Measurements from ENCODE around the gene DNAJC16. TPM values are rescaled to one million over a fixed set of nuclear protein-coding genes. Genes with fewer than 3 reads are reported as not detected.

Gene DNAJC16
- total and polyA plus RNA-seq, 2 donors (not counting 1 experiment from before 2014, with no cell fraction given): 18.8 to 18.9 TPM

- peak within 1 kb of the TSS; percentile 37 for H3K9ac ChIP-seq (ENCODE audit: insufficient read depth, low read length)
- peak within 1 kb of the TSS; percentile 21 to 49 (median 24) for H3K4me3 ChIP-seq (replicated peaks in 1 of 4; ENCODE audit: control extremely low read depth in 1 of 4, insufficient read depth in 1 of 4, low read depth in 3 of 4, low read length in 4 of 4)
- H3K27me3 ChIP-seq (ENCODE audit: control insufficient read depth, insufficient read depth, low read length): no peaks in the 10 kb centered on the region
- H3K79me2 ChIP-seq (ENCODE audit: control insufficient read depth, insufficient read depth, low read length): no peaks in the 10 kb centered on the region
- no peak within 1 kb of the TSS for H3K27ac ChIP-seq (ENCODE audit: insufficient read depth, low read length)
- no peaks in the 10 kb centered on the region for H3K36me3 ChIP-seq (ENCODE audit: control insufficient read depth, insufficient read depth, low read length)
- no peaks in the 10 kb centered on the region for H3K9me3 ChIP-seq (ENCODE audit: control insufficient read depth, insufficient read depth, low read depth, low read length)
- no peaks in the 10 kb centered on the region for H3K4me1 ChIP-seq (ENCODE audit: control insufficient read depth, extremely low read depth, insufficient read depth, low read length)
- H3K4me2 ChIP-seq (ENCODE audit: extremely low read depth, insufficient read depth, low read length): peak within 1 kb of the TSS; percentile 68
- no peaks in the 10 kb centered on the region for H4K20me1 ChIP-seq (ENCODE audit: control insufficient read depth, extremely low read depth, insufficient read depth, low read length)
- peak; percentile 24 to 51 for DNase-seq (ENCODE audit: low read depth in 2 of 2)
- TF ChIP-seq, protein P1, sequence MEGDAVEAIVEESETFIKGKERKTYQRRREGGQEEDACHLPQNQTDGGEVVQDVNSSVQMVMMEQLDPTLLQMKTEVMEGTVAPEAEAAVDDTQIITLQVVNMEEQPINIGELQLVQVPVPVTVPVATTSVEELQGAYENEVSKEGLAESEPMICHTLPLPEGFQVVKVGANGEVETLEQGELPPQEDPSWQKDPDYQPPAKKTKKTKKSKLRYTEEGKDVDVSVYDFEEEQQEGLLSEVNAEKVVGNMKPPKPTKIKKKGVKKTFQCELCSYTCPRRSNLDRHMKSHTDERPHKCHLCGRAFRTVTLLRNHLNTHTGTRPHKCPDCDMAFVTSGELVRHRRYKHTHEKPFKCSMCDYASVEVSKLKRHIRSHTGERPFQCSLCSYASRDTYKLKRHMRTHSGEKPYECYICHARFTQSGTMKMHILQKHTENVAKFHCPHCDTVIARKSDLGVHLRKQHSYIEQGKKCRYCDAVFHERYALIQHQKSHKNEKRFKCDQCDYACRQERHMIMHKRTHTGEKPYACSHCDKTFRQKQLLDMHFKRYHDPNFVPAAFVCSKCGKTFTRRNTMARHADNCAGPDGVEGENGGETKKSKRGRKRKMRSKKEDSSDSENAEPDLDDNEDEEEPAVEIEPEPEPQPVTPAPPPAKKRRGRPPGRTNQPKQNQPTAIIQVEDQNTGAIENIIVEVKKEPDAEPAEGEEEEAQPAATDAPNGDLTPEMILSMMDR (conservative IDR thresholded peaks at IDR 0.05 in 1 of 2, IDR thresholded peaks at IDR 0.05 in 1 of 2; ENCODE audit: low read depth in 1 of 2, low read length in 2 of 2): peak; percentile 10 to 40
- TF ChIP-seq EZH2 (IDR thresholded peaks at IDR 0.05; ENCODE audit: low read length, missing control alignments): no peak
- peak within 1 kb of the TSS; percentile 78 for H2AFZ ChIP-seq (ENCODE audit: low read length)
These were observed 58.1 kb downstream of the DNAJC16 start, which contains the start of gene AGMAT for GRCh38 chr1:15584489-15585363. AGMAT (minus strand) TSS chr1:15585051; CDS start chr1:15584967, 84 bp downstream.

GRCh38 chr1:15592285-15592684, 65.6 kb downstream of the DNAJC16 start:
- no peak overlapping the region for H2AFZ ChIP-seq (ENCODE audit: low read length)
- TF ChIP-seq EZH2 (IDR thresholded peaks at IDR 0.05; ENCODE audit: low read length, missing control alignments): no peak
- TF ChIP-seq, protein P1 (conservative IDR thresholded peaks at IDR 0.05 in 1 of 2, IDR thresholded peaks at IDR 0.05 in 1 of 2; ENCODE audit: low read depth in 1 of 2, low read length in 2 of 2): no peak

DNA sequence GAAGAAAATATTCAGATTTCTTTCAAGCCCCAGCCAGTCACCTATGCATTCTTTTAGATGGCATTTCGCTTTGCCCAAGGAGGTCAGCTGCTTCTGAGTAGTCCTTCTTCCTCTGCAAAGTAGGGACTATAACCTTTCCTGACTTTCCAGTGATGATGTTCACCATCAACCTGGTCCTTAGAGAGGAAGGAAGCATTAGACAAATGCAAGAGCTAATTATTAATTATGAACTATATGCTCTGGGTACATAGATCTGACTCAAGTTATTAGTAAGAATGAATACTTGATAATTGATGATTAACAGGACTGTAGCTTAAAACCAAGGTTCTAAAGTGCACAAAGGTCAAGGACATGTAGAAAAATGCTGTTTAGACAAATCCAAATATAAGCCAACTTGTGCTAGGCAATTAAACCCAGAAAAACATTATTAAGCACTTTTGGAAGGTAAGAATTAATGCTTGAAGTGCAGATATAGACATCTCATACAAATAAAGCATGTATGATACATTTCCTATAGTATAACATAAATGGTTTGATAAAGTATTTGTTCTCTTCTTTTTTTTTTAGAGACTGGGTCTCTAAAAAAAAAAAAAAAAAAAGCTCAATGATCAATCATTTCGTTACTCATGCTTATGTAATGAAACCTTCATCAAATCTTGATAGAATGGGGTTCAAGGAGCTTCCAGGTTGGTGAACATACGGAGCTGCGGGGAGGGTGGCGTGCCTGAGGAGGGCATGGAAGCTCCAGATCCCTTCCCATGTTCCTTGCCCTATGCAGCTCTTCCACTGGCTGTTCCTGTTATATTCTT, 69.4 kb downstream of the DNAJC16 start:
- H3K36me3 ChIP-seq (ENCODE audit: control insufficient read depth, insufficient read depth, low read length): no peaks in the 10 kb centered on the region
- no peaks in the 10 kb centered on the region for H4K20me1 ChIP-seq (ENCODE audit: control insufficient read depth, extremely low read depth, insufficient read depth, low read length)
- no peak for DNase-seq (ENCODE audit: low read depth in 2 of 2)
- no peak overlapping the region for H2AFZ ChIP-seq (ENCODE audit: low read length)
- H3K27ac ChIP-seq (ENCODE audit: insufficient read depth, low read length): no peak overlapping the region
- no peak overlapping the region for H3K9ac ChIP-seq (ENCODE audit: insufficient read depth, low read length)
- no peaks in the 10 kb centered on the region for H3K4me1 ChIP-seq (ENCODE audit: control insufficient read depth, extremely low read depth, insufficient read depth, low read length)
- no peak overlapping the region for H3K4me2 ChIP-seq (ENCODE audit: extremely low read depth, insufficient read depth, low read length)
- TF ChIP-seq, protein P1 (conservative IDR thresholded peaks at IDR 0.05 in 1 of 2, IDR thresholded peaks at IDR 0.05 in 1 of 2; ENCODE audit: low read depth in 1 of 2, low read length in 2 of 2): no peak
- no peak for TF ChIP-seq EZH2 (IDR thresholded peaks at IDR 0.05; ENCODE audit: low read length, missing control alignments)
- no peaks in the 10 kb centered on the region for H3K79me2 ChIP-seq (ENCODE audit: control insufficient read depth, insufficient read depth, low read length)
- no peaks in the 10 kb centered on the region for H3K27me3 ChIP-seq (ENCODE audit: control insufficient read depth, insufficient read depth, low read length)
- no peaks in the 10 kb centered on the region for H3K9me3 ChIP-seq (ENCODE audit: control insufficient read depth, insufficient read depth, low read depth, low read length)
- no peak overlapping the region for H3K4me3 ChIP-seq (replicated peaks in 1 of 4; ENCODE audit: control extremely low read depth in 1 of 4, insufficient read depth in 1 of 4, low read depth in 3 of 4, low read length in 4 of 4)

More at GRCh38 chr1:15592285-15592684, 65.6 kb downstream of the DNAJC16 start:
- no peaks in the 10 kb centered on the region for H3K4me1 ChIP-seq (ENCODE audit: control insufficient read depth, extremely low read depth, insufficient read depth, low read length)
- H3K4me3 ChIP-seq (replicated peaks in 1 of 4; ENCODE audit: control extremely low read depth in 1 of 4, insufficient read depth in 1 of 4, low read depth in 3 of 4, low read length in 4 of 4): no peak overlapping the region
- no peaks in the 10 kb centered on the region for H3K9me3 ChIP-seq (ENCODE audit: control insufficient read depth, insufficient read depth, low read depth, low read length)
- H3K79me2 ChIP-seq (ENCODE audit: control insufficient read depth, insufficient read depth, low read length): no peaks in the 10 kb centered on the region
- H3K27ac ChIP-seq (ENCODE audit: insufficient read depth, low read length): no peak overlapping the region
- H4K20me1 ChIP-seq (ENCODE audit: control insufficient read depth, extremely low read depth, insufficient read depth, low read length): no peaks in the 10 kb centered on the region
- H3K4me2 ChIP-seq (ENCODE audit: extremely low read depth, insufficient read depth, low read length): no peak overlapping the region
- DNase-seq (ENCODE audit: low read depth in 2 of 2): no peak
- no peak overlapping the region for H3K9ac ChIP-seq (ENCODE audit: insufficient read depth, low read length)
- H3K27me3 ChIP-seq (ENCODE audit: control insufficient read depth, insufficient read depth, low read length): no peaks in the 10 kb centered on the region
- no peaks in the 10 kb centered on the region for H3K36me3 ChIP-seq (ENCODE audit: control insufficient read depth, insufficient read depth, low read length)
